Body of pancreas (tissue), 4 donors: Measurements from ENCODE around the gene MRPS27.

ENCODE experiments used
- POLR2A ChIP-seq, 3 donors: fragments of 450-650 bp; IDR thresholded peaks; one replicate each; pipeline ENCODE4 v1.6.1; 2016; ENCODE audit warnings: antibody characterized with exemption in 3 of 3, mild to moderate bottlenecking in 2 of 3
- TF ChIP-seq, protein P1 (sequence below), 7 experiments: fragments of 450-650 bp in 4 of 7; fragments of 200-600 bp in 3 of 7; sonication (generic) in 3 of 7; IDR thresholded peaks; one replicate each; pipeline ENCODE4 v1.5.1; 2016 to 2019; ENCODE audit warnings: antibody characterized with exemption in 7 of 7

DNA sequence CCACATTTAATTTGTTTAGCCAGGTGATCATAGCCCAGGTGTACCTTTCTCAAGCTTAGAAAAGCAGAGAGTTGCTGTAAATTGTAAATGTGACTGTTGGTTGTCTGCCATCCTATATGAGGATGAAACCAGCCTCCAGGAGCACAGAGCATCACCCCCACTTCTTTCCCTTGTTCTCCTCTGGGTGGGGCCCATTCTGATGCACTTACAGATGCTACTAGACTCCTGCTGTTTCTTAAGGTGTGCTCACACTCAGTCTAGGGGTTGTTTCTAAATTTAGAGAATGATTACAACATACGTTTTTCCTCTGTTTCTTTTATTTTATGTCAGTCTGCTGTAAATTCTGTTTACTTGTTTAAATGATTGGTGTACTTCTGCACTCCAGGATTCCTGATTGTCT, 10.7 kb upstream of the MRPS27 start:
- TF ChIP-seq, protein P1, sequence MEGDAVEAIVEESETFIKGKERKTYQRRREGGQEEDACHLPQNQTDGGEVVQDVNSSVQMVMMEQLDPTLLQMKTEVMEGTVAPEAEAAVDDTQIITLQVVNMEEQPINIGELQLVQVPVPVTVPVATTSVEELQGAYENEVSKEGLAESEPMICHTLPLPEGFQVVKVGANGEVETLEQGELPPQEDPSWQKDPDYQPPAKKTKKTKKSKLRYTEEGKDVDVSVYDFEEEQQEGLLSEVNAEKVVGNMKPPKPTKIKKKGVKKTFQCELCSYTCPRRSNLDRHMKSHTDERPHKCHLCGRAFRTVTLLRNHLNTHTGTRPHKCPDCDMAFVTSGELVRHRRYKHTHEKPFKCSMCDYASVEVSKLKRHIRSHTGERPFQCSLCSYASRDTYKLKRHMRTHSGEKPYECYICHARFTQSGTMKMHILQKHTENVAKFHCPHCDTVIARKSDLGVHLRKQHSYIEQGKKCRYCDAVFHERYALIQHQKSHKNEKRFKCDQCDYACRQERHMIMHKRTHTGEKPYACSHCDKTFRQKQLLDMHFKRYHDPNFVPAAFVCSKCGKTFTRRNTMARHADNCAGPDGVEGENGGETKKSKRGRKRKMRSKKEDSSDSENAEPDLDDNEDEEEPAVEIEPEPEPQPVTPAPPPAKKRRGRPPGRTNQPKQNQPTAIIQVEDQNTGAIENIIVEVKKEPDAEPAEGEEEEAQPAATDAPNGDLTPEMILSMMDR (IDR thresholded peaks at IDR 0.05), result no peak
- no peak for TF ChIP-seq POLR2A (IDR thresholded peaks at IDR 0.05)
